DND-41 (cell line): Measurements from ENCODE around the gene PTPRD.
A peak's percentile ranks its signal among the peaks of the same experiment; 100 is the strongest.

Source experiments
- ATAC-seq: fragments of 200-7000 bp; cut with Tn5 transposase; 3 replicates; pipeline ENCODE4 v1.9.1; 2021; ENCODE audit warnings: low read depth; ENCODE audit not compliant: insufficient read depth
- DNase-seq: peaks from one replicate; pipeline ENCODE4 v3.0.0-alpha.2; 2020
- H2AFZ ChIP-seq: 2 replicates; pipeline ENCODE4 v1.6.0; 2012; ENCODE audit warnings: low read depth, low read length
- H3K27ac ChIP-seq: 2 replicates; pipeline ENCODE4 v1.5.1; 2012; ENCODE audit warnings: low read length, inconsistent platforms
- H3K27me3 ChIP-seq: fragments of 200-600 bp; sonication (generic); 2 replicates; pipeline ENCODE4 v1.6.0; 2012; ENCODE audit warnings: low read length, mild to moderate bottlenecking, inconsistent platforms; ENCODE audit not compliant: insufficient read depth, poor library complexity
- H3K36me3 ChIP-seq: 2 replicates; pipeline ENCODE4 v1.5.1; 2012; ENCODE audit warnings: low read length, inconsistent platforms; ENCODE audit not compliant: insufficient read depth
- H3K4me1 ChIP-seq: 2 replicates; pipeline ENCODE4 v1.5.1; 2012; ENCODE audit warnings: mild to moderate bottlenecking, low read length; ENCODE audit not compliant: insufficient read depth
- H3K4me2 ChIP-seq: 2 replicates; pipeline ENCODE4 v1.6.0; 2012; ENCODE audit warnings: mild to moderate bottlenecking, moderate library complexity, low read length, inconsistent platforms; ENCODE audit not compliant: insufficient read depth
- H3K4me3 ChIP-seq, 2 experiments: fragments of 200-600 bp in 1 of 2; shearing (Covaris generic) in 1 of 2; 2 replicates each; pipeline ENCODE4 v1.5.1; 2012 to 2016; ENCODE audit warnings: inconsistent platforms in 2 of 2, low read length in 2 of 2, mild to moderate bottlenecking in 2 of 2, low read depth in 1 of 2, moderate library complexity in 1 of 2
- H3K79me2 ChIP-seq: 2 replicates; pipeline ENCODE4 v1.6.0; 2012; ENCODE audit warnings: low read length, inconsistent platforms; ENCODE audit not compliant: insufficient read depth
- H3K9ac ChIP-seq: 2 replicates; pipeline ENCODE4 v1.6.0; 2012; ENCODE audit warnings: low read depth, mild to moderate bottlenecking, inconsistent platforms, low read length, moderate library complexity
- H3K9me3 ChIP-seq: 2 replicates; pipeline ENCODE4 v1.5.1; 2012; ENCODE audit warnings: low read length, moderate library complexity, mild to moderate bottlenecking, inconsistent platforms; ENCODE audit not compliant: insufficient read depth, severe bottlenecking
- H4K20me1 ChIP-seq: 2 replicates; pipeline ENCODE4 v1.6.0; 2012; ENCODE audit warnings: low read length; ENCODE audit not compliant: insufficient read depth
- CTCF ChIP-seq: IDR thresholded peaks from 2 replicates; pipeline ENCODE4 v1.5.1; 2012; ENCODE audit warnings: borderline replicate concordance, low read length, moderate library complexity, mild to moderate bottlenecking; ENCODE audit not compliant: poor library complexity, severe bottlenecking; ENCODE audit errors: extremely low read depth
- EZH2 ChIP-seq: IDR thresholded peaks from 3 replicates; pipeline ENCODE4 v1.6.1; 2012; ENCODE audit warnings: borderline replicate concordance, low read depth, mild to moderate bottlenecking, moderate library complexity, low read length, inconsistent platforms; ENCODE audit not compliant: severe bottlenecking

The PTPRD gene

GRCh38 chr9:9905736-9906135 lies 707.1 kb downstream of the PTPRD start:
- no peak overlapping the region for H3K4me2 ChIP-seq
- no peaks in the 10 kb centered on the region for H3K27me3 ChIP-seq
- ATAC-seq (no peak), DNase-seq (no peak)
- H3K4me3 ChIP-seq: no peak overlapping the region
- peaks cover 12% of the 10 kb centered on the region for H3K4me1 ChIP-seq
- H3K36me3 ChIP-seq: no peaks in the 10 kb centered on the region
- no peak overlapping the region for H3K27ac ChIP-seq
- H3K9ac ChIP-seq: no peak overlapping the region
- TF ChIP-seq EZH2 (no peak), CTCF (no peak)
- H2AFZ ChIP-seq: no peak overlapping the region; the same call in 1 of the 2 replicates
- H3K79me2 ChIP-seq: no peaks in the 10 kb centered on the region
- no peaks in the 10 kb centered on the region for H3K9me3 ChIP-seq
- H4K20me1 ChIP-seq: no peaks in the 10 kb centered on the region

- ATAC-seq: no peak
Measured at GRCh38 chr9:9904041-9904440, 708.8 kb downstream of the PTPRD start.

GRCh38 chr9:9901624-9902023 lies 711.2 kb downstream of the PTPRD start:
- Histone ChIP-seq H3K9ac (no peak overlapping the region), H3K36me3 (no peaks in the 10 kb centered on the region), H3K4me2 (no peak overlapping the region), H3K9me3 (no peaks in the 10 kb centered on the region), H3K27me3 (no peaks in the 10 kb centered on the region), H3K79me2 (no peaks in the 10 kb centered on the region), H2AFZ (no peak overlapping the region), H4K20me1 (no peaks in the 10 kb centered on the region), H3K27ac (no peak overlapping the region), H3K4me1 (peaks cover 12% of the 10 kb centered on the region), H3K4me3 (no peak overlapping the region)
- TF ChIP-seq CTCF (no peak), EZH2 (no peak)
- ATAC-seq (no peak), DNase-seq (no peak)

More at GRCh38 chr9:9904041-9904440, 708.8 kb downstream of the PTPRD start:
- TF ChIP-seq CTCF: no peak
- no peak for TF ChIP-seq EZH2
- Histone ChIP-seq H3K9me3 (no peaks in the 10 kb centered on the region), H3K27me3 (no peaks in the 10 kb centered on the region), H3K27ac (no peak overlapping the region; the same call in 1 of the 2 replicates), H3K4me1 (peaks cover 12% of the 10 kb centered on the region), H3K4me3 (no peak overlapping the region), H3K79me2 (no peaks in the 10 kb centered on the region), H3K36me3 (no peaks in the 10 kb centered on the region), H4K20me1 (no peaks in the 10 kb centered on the region), H2AFZ (peak overlapping the region; percentile 58), H3K4me2 (peak overlapping the region; percentile 31; the same call in 1 of the 2 replicates), H3K9ac (no peak overlapping the region)
- no peak for DNase-seq

GRCh38 chr9:9893837-9894236 lies 719.0 kb downstream of the PTPRD start:
- Histone ChIP-seq H3K4me2 (no peak overlapping the region), H3K4me1 (no peaks in the 10 kb centered on the region), H3K27me3 (no peaks in the 10 kb centered on the region), H2AFZ (no peak overlapping the region), H3K9ac (no peak overlapping the region), H3K4me3 (no peak overlapping the region), H3K79me2 (no peaks in the 10 kb centered on the region), H3K27ac (no peak overlapping the region), H3K9me3 (no peaks in the 10 kb centered on the region), H3K36me3 (no peaks in the 10 kb centered on the region), H4K20me1 (no peaks in the 10 kb centered on the region)
- TF ChIP-seq CTCF: no peak
- no peak for TF ChIP-seq EZH2
- DNase-seq (no peak), ATAC-seq (no peak)
